Prostate gland (tissue), 2 donors: Measurements from ENCODE around the gene COL5A1.

Source experiments
- POLR2A ChIP-seq: fragments of 450-650 bp; IDR thresholded peaks from one replicate; pipeline ENCODE4 v1.6.1; 2016; ENCODE audit warnings: antibody characterized with exemption, mild to moderate bottlenecking
- POLR2AphosphoS5 ChIP-seq: sonication (generic); formaldehyde crosslinking; IDR thresholded peaks from one replicate; pipeline ENCODE4 v1.6.1; 2017; ENCODE audit warnings: antibody characterized with exemption
- TF ChIP-seq, protein P1 (sequence below), 4 experiments: fragments of 200-600 bp in 2 of 4; fragments of 450-650 bp in 2 of 4; sonication (generic) in 2 of 4; IDR thresholded peaks; 1 replicate in 3 of 4; 2 replicates in 1 of 4; pipeline ENCODE4 v1.5.1; 2016 to 2019; ENCODE audit warnings: antibody characterized with exemption in 4 of 4, mild to moderate bottlenecking in 2 of 4, moderate library complexity in 2 of 4

DNA sequence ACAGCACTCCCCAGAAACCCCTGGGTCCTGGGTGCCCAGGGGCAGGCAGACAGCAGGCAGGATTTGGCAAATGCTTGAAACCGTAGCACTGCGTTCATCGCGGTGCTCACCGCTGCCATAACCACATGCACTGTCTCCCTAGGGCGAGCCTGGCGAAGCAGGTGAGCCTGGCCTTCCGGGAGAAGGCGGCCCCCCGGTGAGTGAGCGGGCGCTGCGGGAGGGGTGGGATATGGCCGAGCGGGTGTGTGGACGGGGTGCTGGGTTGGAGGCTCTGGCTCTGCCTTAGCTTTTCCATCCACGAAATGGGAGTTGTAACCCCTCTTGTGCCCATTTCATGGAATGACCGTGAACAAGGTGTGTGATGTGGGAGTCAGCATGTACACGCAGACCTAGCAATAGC, 172.2 kb downstream of the COL5A1 start:
- TF ChIP-seq, protein P1, sequence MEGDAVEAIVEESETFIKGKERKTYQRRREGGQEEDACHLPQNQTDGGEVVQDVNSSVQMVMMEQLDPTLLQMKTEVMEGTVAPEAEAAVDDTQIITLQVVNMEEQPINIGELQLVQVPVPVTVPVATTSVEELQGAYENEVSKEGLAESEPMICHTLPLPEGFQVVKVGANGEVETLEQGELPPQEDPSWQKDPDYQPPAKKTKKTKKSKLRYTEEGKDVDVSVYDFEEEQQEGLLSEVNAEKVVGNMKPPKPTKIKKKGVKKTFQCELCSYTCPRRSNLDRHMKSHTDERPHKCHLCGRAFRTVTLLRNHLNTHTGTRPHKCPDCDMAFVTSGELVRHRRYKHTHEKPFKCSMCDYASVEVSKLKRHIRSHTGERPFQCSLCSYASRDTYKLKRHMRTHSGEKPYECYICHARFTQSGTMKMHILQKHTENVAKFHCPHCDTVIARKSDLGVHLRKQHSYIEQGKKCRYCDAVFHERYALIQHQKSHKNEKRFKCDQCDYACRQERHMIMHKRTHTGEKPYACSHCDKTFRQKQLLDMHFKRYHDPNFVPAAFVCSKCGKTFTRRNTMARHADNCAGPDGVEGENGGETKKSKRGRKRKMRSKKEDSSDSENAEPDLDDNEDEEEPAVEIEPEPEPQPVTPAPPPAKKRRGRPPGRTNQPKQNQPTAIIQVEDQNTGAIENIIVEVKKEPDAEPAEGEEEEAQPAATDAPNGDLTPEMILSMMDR (IDR thresholded peaks at IDR 0.05): no peak
- TF ChIP-seq POLR2A (no peak), POLR2AphosphoS5 (no peak)
